Measurements from ENCODE around the gene HAUS7. TPM values are rescaled to one million over a fixed set of nuclear protein-coding genes. Genes with fewer than 3 reads are reported as not detected.

HAUS7 gene
- total RNA-seq, 1 experiment from 2014 or later: 29.3 TPM

DNA sequence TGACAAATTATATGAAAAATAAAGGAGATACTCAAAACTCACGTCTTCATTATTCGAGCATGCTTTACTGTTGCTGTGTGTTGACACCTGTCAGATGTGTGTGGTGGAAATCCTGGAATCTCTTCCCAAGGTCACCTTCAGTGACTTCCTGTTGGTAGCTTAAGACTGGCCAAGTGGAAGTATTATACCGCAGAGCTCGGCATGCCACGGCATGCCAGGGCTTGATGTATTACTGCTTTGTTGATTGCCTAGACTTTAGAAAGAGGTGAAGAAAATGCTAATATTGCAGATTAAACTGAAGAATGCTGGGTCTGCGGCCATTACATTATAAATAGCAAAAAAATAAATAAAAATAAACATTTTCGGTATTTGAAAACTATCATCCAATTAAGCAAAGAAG, 29.1 kb downstream of the HAUS7 start:
- Histone ChIP-seq H3K27me3 (ENCODE audit: insufficient read depth, low read depth) (peaks cover 17% of the 10 kb centered on the region; the same call in 1 of the 2 replicates), H3K36me3 (ENCODE audit: low read depth) (no peaks in the 10 kb centered on the region), H3K4me1 (replicated peaks; ENCODE audit: insufficient read depth) (0 out of 2 replicates have a peak, but pooled peaks cover 3% of the 10 kb centered on the region), H3K9me3 (ENCODE audit: insufficient read depth, low read depth) (no peaks in the 10 kb centered on the region), H4K20me1 (ENCODE audit: insufficient read depth) (no peaks in the 10 kb centered on the region), H3K9me2 (ENCODE audit: insufficient read depth) (no peaks in the 10 kb centered on the region), H2AFZ (no peak overlapping the region), H3F3A (ENCODE audit: insufficient read depth, low read depth) (no peaks in the 10 kb centered on the region), H3K4me3 (no peak overlapping the region), H3K4me2 (no peak overlapping the region), H3K27ac (no peak overlapping the region), H3K79me2 (ENCODE audit: low read depth) (no peaks in the 10 kb centered on the region)
- no TSS peak for BruUV-seq (replicated peaks)
- no peak for TF ChIP-seq EZH2 (IDR thresholded peaks at IDR 0.05; ENCODE audit: low read depth)
- TF ChIP-seq, protein P1, sequence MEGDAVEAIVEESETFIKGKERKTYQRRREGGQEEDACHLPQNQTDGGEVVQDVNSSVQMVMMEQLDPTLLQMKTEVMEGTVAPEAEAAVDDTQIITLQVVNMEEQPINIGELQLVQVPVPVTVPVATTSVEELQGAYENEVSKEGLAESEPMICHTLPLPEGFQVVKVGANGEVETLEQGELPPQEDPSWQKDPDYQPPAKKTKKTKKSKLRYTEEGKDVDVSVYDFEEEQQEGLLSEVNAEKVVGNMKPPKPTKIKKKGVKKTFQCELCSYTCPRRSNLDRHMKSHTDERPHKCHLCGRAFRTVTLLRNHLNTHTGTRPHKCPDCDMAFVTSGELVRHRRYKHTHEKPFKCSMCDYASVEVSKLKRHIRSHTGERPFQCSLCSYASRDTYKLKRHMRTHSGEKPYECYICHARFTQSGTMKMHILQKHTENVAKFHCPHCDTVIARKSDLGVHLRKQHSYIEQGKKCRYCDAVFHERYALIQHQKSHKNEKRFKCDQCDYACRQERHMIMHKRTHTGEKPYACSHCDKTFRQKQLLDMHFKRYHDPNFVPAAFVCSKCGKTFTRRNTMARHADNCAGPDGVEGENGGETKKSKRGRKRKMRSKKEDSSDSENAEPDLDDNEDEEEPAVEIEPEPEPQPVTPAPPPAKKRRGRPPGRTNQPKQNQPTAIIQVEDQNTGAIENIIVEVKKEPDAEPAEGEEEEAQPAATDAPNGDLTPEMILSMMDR (conservative IDR thresholded peaks at IDR 0.05): no peak
- ChIA-PET CTCF (no interaction called here), POLR2A (ENCODE audit: unreplicated experiment) (no interaction called here)
- intact Hi-C loops (cut with micrococcal nuclease; ENCODE audit: unreplicated experiment): no loop called here
- DNase-seq: no peak

DNA sequence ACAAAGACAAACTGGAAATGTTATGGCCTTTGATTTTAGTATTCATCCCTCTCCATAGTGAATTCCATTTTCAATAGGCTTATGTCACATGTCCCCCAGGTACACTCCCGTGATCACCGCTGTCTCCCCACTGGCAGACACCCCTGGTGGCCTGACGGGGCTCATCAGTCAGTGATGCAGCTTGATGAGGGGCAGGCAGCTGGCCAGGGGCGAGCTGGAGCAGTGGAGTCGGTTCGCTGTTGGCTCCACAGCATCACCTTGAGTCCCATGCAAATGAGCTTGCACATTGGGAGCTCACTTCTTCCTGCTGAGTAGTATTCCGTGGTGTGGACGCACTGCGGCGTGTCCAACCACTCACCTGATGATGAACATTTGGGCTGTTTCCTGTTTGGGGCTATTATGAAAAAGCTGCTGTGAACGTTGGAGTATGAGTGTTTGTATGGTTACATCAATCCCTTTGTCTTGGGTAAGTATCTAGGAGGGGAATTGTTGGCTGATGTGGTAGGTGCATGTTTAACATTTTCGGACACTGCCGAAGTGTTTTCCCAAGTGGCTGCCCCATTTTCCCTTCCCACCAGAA, 29.7 kb downstream of the HAUS7 start:
- Histone ChIP-seq H3K79me2 (ENCODE audit: low read depth) (no peaks in the 10 kb centered on the region), H3K27me3 (ENCODE audit: insufficient read depth, low read depth) (peaks cover 17% of the 10 kb centered on the region; the same call in 1 of the 2 replicates), H3K36me3 (ENCODE audit: low read depth) (no peaks in the 10 kb centered on the region), H3F3A (ENCODE audit: insufficient read depth, low read depth) (no peaks in the 10 kb centered on the region), H2AFZ (no peak overlapping the region), H3K4me3 (no peak overlapping the region), H4K20me1 (ENCODE audit: insufficient read depth) (no peaks in the 10 kb centered on the region), H3K9me2 (ENCODE audit: insufficient read depth) (no peaks in the 10 kb centered on the region), H3K4me1 (replicated peaks; ENCODE audit: insufficient read depth) (0 out of 2 replicates have a peak, but pooled peaks cover 3% of the 10 kb centered on the region), H3K4me2 (no peak overlapping the region), H3K9me3 (ENCODE audit: insufficient read depth, low read depth) (no peaks in the 10 kb centered on the region), H3K27ac (no peak overlapping the region)
- ChIA-PET CTCF (no interaction called here), POLR2A (ENCODE audit: unreplicated experiment) (no interaction called here)
- BruUV-seq (replicated peaks): no TSS peak
- TF ChIP-seq, protein P1 (conservative IDR thresholded peaks at IDR 0.05): no peak
- no peak for TF ChIP-seq EZH2 (IDR thresholded peaks at IDR 0.05; ENCODE audit: low read depth)
- intact Hi-C loops (cut with micrococcal nuclease; ENCODE audit: unreplicated experiment): no loop called here
- no peak for DNase-seq

- no peaks in the 10 kb centered on the region for H3K36me3 ChIP-seq (ENCODE audit: low read depth)
- no peaks in the 10 kb centered on the region for H3K79me2 ChIP-seq (ENCODE audit: low read depth)
- TF ChIP-seq, protein P1 (conservative IDR thresholded peaks at IDR 0.05): no peak
- no peak for TF ChIP-seq EZH2 (IDR thresholded peaks at IDR 0.05; ENCODE audit: low read depth)
- no peaks in the 10 kb centered on the region for H4K20me1 ChIP-seq (ENCODE audit: insufficient read depth)
- CTCF ChIA-PET: no interaction called here
- no peak for DNase-seq
- H2AFZ ChIP-seq: no peak overlapping the region
- H3K9me2 ChIP-seq (ENCODE audit: insufficient read depth): no peaks in the 10 kb centered on the region
- no peak overlapping the region for H3K4me2 ChIP-seq
- 0 out of 2 replicates have a peak, but pooled peaks cover 3% of the 10 kb centered on the region for H3K4me1 ChIP-seq (replicated peaks; ENCODE audit: insufficient read depth)
- H3K9me3 ChIP-seq (ENCODE audit: insufficient read depth, low read depth): no peaks in the 10 kb centered on the region
- intact Hi-C loops (cut with micrococcal nuclease; ENCODE audit: unreplicated experiment): no loop called here
- BruUV-seq (replicated peaks): no TSS peak
- no peaks in the 10 kb centered on the region for H3F3A ChIP-seq (ENCODE audit: insufficient read depth, low read depth)
- no peak overlapping the region for H3K27ac ChIP-seq
- POLR2A ChIA-PET (ENCODE audit: unreplicated experiment): no interaction called here
- H3K27me3 ChIP-seq (ENCODE audit: insufficient read depth, low read depth): peaks cover 22% of the 10 kb centered on the region
- H3K4me3 ChIP-seq: no peak overlapping the region
Measured at GRCh38 chrX:153439977-153440376, 30.4 kb downstream of the HAUS7 start.
